Choroid plexus epithelial cell (primary cell): ENCODE data around the gene PDE10A.
"Not testable (repeated sequence)": the region's sequence is repeated elsewhere in the genome, so short reads cannot be mapped to it uniquely, and the experiment has no call there.

Source experiments
- DNase-seq: peaks from one replicate; pipeline ENCODE4 v3.0.0-alpha.2; 2010; ENCODE audit warnings: low read depth
- H3K4me3 ChIP-seq: 2 replicates; pipeline ENCODE4 v1.5.1; 2011; ENCODE audit warnings: low read depth, mild to moderate bottlenecking, control low read depth, low read length, moderate library complexity
- CTCF ChIP-seq: conservative IDR thresholded peaks from 2 replicates; pipeline ENCODE4 v1.5.1; 2011; ENCODE audit warnings: low read depth, mild to moderate bottlenecking, control low read depth, inconsistent platforms, low read length, moderate library complexity

The PDE10A gene

DNA sequence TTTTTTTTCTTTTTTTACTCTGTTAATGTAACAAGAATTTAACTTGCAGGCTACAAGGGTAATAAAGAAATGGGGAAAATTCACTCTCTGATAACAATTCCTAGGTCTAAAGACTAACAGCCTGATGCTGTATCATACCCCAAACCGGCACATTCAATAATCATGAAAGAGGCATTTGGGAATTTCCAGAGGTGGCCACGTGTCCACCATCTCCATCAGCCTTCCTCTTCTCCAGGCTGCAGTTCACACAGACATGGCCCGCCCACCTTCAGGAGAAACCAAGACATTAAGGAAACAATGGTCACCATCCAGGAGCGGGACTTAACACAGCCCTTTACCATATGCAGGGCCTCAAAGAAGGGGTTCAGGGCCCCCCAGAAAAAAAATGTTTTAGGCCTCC is 44.8 kb downstream of the PDE10A start:
- DNase-seq: peak; percentile 25
- no peak overlapping the region for H3K4me3 ChIP-seq
- no peak for TF ChIP-seq CTCF

DNA sequence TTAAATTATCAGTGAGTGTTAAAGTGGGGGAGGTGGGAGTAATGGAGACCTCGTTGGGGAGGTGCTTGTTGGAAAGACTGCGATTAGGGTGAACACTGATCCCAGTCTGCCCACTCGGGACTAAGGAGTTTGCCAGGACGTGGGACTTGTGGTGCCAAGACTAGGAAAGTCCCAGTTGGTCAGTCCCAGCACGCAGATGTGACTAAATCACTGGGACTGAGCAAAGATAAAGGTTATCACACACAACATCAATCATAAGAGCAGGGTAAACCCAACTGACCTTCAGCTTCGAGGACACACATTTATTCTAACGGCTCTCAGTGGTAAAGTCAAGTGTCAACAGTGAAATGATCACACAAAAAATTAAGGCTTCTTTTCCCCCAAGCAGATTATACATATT is 45.5 kb downstream of the PDE10A start:
- no peak overlapping the region for H3K4me3 ChIP-seq
- DNase-seq: no peak
- no peak for TF ChIP-seq CTCF

- TF ChIP-seq CTCF: no peak
- peak overlapping the region; percentile 32 for H3K4me3 ChIP-seq
- peak; percentile 88 for DNase-seq
Observed at GRCh38 chr6:165616116-165616515, 46.9 kb downstream of the PDE10A start.

DNA sequence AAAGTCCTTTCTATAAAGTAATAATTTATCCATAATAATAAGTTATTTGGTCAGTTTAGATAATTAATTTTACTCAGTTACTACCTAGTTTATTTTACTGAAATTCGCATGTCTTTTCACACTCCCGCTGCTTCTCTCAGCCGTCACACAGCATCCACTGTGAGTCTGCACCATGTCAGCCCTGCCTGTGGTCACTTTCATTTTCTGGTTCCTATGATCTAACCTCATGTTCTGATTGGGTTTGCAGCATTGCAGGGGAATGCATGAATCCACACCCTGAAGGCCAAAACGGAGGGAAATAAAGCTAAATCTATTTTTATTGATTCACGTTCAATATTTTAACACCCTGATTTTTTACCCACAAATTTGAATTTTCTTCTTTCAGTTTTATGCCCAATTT is 47.4 kb downstream of the PDE10A start:
- H3K4me3 ChIP-seq: peak overlapping the region; percentile 6
- DNase-seq: peak; percentile 82
- TF ChIP-seq CTCF: no peak

GRCh38 chr6:165611294-165611693 is 51.7 kb downstream of the PDE10A start:
- no peak for TF ChIP-seq CTCF
- DNase-seq: no peak
- no peak overlapping the region for H3K4me3 ChIP-seq

DNA sequence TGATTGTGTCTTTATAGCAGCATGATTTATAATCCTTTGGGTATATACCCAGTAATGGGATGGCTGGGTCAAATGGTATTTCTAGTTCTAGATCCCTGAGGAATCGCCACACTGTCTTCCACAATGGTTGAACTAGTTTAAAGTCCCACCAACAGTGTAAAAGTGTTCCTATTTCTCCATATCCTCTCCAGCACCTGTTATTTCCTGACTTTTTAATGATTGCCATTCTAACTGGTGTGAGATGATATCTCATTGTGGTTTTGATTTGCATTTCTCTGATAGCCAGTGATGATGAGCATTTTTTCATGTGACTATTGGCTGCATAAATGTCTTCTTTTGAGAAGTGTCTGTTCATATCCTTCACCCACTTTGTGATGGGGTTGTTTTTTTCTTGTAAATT is 54.5 kb downstream of the PDE10A start:
- H3K4me3 ChIP-seq, DNase-seq: not testable (repeated sequence)

DNA sequence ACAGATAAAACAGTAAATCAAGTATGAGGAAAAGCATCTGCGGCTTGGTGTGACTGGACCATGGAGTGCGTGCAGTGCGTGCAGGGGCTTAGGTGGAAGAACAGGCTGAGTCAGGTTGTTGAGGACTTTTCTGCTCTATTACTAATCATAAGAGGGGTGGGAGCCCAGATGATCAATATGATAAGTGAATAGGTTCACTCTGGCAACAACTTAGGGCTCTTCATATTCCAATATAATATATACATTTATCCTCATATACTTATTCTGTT is 56.4 kb downstream of the PDE10A start:
- TF ChIP-seq CTCF: no peak
- DNase-seq: no peak
- no peak overlapping the region for H3K4me3 ChIP-seq
